ENCODE data around the gene DNAH7.

GRCh38 chr2:195985741-195986140, 82.9 kb downstream of the DNAH7 start:
- TF ChIP-seq CTCF (optimal IDR thresholded peaks at IDR 0.05 in 1 of 3, IDR thresholded peaks at IDR 0.05 in 1 of 3, conservative IDR thresholded peaks at IDR 0.05 in 1 of 3; ENCODE audit: extremely low read depth in 1 of 3, insufficient read depth in 2 of 3, low read length in 3 of 3), result no peak
- no peak for TF ChIP-seq EZH2 (IDR thresholded peaks at IDR 0.05; ENCODE audit: low read length)
